Stimulated activated naive CD8-positive, alpha-beta T cell treated with anti-CD3 and anti-CD28 coated beads, Interleukin-15, amount 100 ng/mL, for 72 hours (primary cell): ENCODE data around the gene KIAA1549.

ENCODE experiments used
- ATAC-seq: fragments of 150-1000 bp; cut with Tn5 transposase; 2 replicates; pipeline ENCODE4 v1.10.0; 2021; ENCODE audit warnings: mild to moderate bottlenecking, moderate library complexity
- DNase-seq, 2 donors: peaks; one replicate each; pipeline ENCODE4 v3.0.0; 2021 to 2022
- H3K27ac Mint-ChIP-seq, 2 donors: one replicate each; pipeline ENCODE4 v1.8.0; 2022; ENCODE audit warnings: mild to moderate bottlenecking in 2 of 2, mixed read lengths in 2 of 2, moderate library complexity in 2 of 2
- H3K27me3 Mint-ChIP-seq: one replicate; pipeline ENCODE4 v1.8.0; 2022; ENCODE audit warnings: mixed read lengths
- H3K4me1 Mint-ChIP-seq: one replicate; pipeline ENCODE4 v1.8.0; 2022; ENCODE audit warnings: mild to moderate bottlenecking, mixed read lengths
- H3K4me3 Mint-ChIP-seq, 2 donors: one replicate each; pipeline ENCODE4 v1.8.0; 2022; ENCODE audit warnings: mild to moderate bottlenecking in 2 of 2, mixed read lengths in 2 of 2, moderate library complexity in 1 of 2
- H3K9me3 Mint-ChIP-seq, 2 donors: one replicate each; pipeline ENCODE4 v1.8.0; 2022; ENCODE audit warnings: mixed read lengths in 2 of 2

KIAA1549 gene

DNA sequence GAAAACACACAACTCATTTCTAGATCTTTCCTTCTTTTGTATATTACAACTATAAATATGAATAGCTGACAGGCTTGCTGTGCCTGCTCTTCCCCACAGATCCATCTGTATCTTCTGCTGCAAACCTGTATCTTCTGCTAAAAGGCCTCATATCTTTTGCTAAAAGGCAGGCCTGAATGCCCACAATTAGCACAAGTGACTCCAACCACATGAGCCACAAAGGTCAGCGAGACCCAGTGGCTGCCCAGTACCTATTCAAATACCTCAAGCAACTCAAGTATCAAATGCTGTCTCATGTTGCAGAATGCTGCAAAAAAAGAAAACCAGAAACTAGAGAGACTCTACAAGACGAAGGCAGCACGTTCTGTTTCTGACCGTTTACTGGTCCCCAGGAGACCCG, 128.7 kb downstream of the KIAA1549 start:
- DNase-seq: no peak
- ATAC-seq: no peak
- H3K27ac Mint-ChIP-seq: no peak overlapping the region
- H3K4me1 Mint-ChIP-seq: peaks cover 8% of the 10 kb centered on the region
- H3K4me3 Mint-ChIP-seq: no peak overlapping the region
- H3K27me3 Mint-ChIP-seq: no peaks in the 10 kb centered on the region
- H3K9me3 Mint-ChIP-seq: peaks cover 0 to 9% of the 10 kb centered on the region in 2 donors

DNA sequence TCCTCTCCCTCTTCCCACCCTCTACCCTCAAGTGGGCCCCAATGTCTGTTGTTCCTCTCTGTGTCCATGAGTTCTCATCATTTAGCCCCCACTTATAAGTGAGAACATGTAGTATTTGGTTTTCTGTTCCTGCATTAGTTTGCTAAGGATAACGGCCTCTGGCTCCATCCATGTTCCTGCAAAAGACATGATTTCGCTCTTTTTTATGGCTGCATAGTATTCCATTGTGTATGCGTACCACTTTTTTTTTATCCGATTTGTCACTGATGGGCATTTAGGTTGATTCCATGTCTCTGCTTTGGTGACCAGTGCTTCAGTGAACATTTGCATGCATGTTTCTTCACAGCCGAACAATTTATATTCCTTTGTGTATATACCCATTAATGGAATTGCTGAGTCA, 131.5 kb downstream of the KIAA1549 start:
- DNase-seq (no peak), ATAC-seq (no peak)
- H3K4me3 Mint-ChIP-seq: no peak overlapping the region
- H3K27ac Mint-ChIP-seq: no peak overlapping the region
- peaks cover 8% of the 10 kb centered on the region for H3K4me1 Mint-ChIP-seq
- H3K27me3 Mint-ChIP-seq: no peaks in the 10 kb centered on the region
- H3K9me3 Mint-ChIP-seq: no peaks in the 10 kb centered on the region

DNA sequence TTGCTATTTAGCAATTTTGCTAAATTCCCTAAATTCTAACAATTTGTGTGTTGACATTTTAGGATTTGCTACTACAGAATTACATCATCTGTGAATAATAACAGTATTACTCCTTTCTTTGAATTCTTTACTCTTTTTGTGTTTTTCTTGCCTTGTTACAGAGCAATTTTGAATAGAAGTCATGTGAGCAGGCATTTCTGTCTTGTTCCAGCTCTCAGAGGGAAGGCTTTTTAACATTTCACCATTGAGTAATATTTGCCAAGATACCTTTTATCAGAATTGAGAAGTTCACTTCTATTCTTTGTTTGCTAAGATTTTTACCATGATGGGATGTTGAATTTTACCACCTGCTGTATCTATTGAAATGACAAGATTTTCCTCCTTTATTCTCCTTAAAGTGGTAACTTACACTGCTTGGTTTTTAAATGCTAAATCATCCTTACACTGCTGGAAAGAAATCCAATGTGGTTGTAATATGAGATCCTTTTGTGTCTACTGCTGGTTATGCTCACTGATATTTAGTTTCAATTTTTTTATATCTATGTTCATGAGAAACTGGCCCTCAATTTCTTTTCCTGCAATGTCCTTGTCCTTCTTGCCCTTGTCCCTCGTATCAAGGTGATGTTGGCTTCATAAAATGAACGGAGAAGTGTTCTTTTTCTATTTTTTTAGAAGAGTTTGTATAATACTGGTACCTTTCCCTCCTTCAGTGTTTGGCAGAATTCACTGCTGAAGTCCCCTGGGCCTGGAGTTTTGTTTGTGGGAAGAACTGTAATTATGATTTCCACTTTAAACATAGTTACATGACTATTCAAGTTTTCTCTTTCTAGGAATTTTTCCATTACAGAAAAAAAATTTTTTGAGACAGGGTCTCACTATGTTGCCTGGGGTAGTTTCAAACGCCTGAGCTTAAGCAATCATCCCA, 132.9 kb downstream of the KIAA1549 start:
- no peak for ATAC-seq
- no peak overlapping the region for H3K4me3 Mint-ChIP-seq
- H3K27me3 Mint-ChIP-seq: no peaks in the 10 kb centered on the region
- H3K4me1 Mint-ChIP-seq: peaks cover 3% of the 10 kb centered on the region
- DNase-seq: no peak
- H3K27ac Mint-ChIP-seq: no peak overlapping the region
- no peaks in the 10 kb centered on the region for H3K9me3 Mint-ChIP-seq

DNA sequence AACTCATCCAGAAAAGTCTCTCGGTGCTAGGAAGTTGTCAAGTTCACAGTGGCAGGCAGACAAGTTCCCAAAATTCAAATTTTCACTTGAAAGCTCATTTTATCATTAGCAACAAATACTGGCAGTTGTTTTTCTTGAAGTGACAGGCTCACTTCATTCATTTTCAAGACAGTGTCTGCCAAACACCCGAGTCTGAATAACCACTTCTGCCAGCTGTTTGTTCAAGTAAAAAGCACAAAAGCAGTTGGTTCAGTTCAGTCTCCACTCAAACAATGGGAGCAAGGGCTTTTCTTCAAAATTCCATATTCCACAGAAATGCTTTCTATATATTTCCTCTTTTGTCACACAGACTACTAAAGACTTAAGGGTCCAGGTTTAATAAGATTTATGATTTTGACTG, 135.5 kb downstream of the KIAA1549 start:
- H3K27ac Mint-ChIP-seq: no peak overlapping the region
- no peak for DNase-seq
- no peaks in the 10 kb centered on the region for H3K9me3 Mint-ChIP-seq
- H3K27me3 Mint-ChIP-seq: no peaks in the 10 kb centered on the region
- no peaks in the 10 kb centered on the region for H3K4me1 Mint-ChIP-seq
- H3K4me3 Mint-ChIP-seq: no peak overlapping the region
- ATAC-seq: no peak

DNA sequence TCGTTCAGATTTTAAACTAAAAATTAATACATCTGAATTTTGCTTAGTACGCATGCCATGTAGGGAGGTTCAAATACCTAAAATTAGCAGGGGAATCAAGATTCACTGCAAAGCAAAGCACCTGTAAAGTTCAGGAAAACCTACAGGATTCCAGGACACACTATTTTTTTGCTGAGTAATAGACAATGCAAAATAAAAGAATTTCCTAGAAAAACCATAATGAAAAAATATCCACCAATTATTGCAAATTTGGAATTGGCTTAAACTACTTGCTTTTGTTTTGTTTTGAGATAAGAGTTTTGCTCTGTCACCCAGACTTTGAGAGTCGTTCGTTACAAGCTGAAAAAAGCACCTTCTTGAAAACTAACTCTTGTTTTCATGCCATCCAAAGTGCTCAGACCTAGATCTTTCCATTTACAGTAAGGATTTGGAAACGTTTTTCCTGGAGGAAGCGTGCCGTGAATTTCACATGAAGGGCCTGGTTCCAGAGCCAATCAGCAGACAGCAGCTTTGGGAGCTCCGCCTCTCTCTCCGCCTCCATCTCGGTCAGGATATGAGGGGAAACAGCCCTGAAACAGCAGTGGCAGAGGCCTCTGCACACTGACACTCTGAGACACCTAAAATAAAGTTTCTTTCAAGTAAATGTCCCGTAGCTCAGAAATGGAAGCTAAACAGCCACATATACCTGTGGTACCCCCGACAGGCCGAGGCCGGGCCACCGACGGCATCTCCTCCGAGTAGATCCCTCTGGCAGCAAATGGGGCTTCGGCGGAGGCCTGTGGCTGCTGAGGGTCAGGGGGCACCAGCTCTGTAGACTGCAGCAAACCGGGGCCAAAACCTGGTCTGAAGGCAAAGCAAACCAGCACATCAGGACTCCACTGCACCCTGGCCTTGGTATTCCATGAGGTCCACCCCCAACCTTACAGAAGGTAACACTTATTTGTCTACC, 137.3 kb downstream of the KIAA1549 start:
- DNase-seq (no peak), ATAC-seq (no peak)
- Mint-ChIP-seq H3K4me3 (no peak overlapping the region), H3K27me3 (no peaks in the 10 kb centered on the region), H3K9me3 (no peaks in the 10 kb centered on the region), H3K4me1 (no peaks in the 10 kb centered on the region), H3K27ac (no peak overlapping the region)

DNA sequence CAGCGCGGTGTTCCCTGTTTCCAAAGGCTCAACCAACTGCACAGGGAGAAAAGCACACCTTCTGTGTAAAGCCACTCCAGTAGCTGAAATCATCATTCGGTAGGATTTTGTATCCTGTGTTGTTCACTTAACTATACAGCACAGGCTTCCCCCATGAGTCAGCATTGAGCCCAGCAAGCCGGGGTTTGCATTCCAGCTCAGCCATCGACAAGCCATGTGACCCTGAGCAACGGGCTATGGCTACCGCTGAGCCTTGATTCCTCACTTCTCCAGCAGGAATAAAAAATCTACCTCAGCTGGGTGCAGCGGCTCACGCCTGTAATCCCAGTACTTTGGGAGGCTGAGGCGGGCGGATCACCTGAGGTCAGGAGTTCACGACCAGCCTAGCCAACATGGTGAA, 139.1 kb downstream of the KIAA1549 start:
- H3K9me3 Mint-ChIP-seq: no peaks in the 10 kb centered on the region
- DNase-seq: no peak
- H3K4me3 Mint-ChIP-seq: no peak overlapping the region
- ATAC-seq: no peak
- H3K27me3 Mint-ChIP-seq: no peaks in the 10 kb centered on the region
- H3K27ac Mint-ChIP-seq: no peak overlapping the region
- H3K4me1 Mint-ChIP-seq: no peaks in the 10 kb centered on the region

DNA sequence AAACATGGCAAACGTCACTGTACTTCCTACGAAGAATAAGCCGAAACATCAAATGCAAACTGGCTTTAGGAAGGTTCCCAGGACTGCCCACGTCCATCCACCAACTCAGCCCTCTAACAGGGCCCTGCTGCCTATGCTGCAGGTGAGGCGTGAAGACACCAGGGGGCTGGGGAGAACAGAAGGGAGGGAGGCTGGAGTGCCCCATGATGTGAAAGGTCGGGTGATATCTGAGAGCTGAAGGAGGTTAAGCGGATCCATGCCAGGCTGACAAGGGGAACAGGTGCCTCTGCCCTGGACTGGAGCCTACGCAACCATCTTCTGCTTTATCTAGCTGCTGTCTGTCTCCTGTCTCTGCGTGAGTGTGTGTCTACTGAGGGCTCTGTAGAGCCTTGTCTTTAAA, 143.0 kb downstream of the KIAA1549 start:
- Mint-ChIP-seq H3K4me1 (no peaks in the 10 kb centered on the region), H3K4me3 (no peak overlapping the region), H3K27me3 (no peaks in the 10 kb centered on the region), H3K9me3 (no peaks in the 10 kb centered on the region), H3K27ac (no peak overlapping the region)
- no peak for DNase-seq
- ATAC-seq: no peak

DNA sequence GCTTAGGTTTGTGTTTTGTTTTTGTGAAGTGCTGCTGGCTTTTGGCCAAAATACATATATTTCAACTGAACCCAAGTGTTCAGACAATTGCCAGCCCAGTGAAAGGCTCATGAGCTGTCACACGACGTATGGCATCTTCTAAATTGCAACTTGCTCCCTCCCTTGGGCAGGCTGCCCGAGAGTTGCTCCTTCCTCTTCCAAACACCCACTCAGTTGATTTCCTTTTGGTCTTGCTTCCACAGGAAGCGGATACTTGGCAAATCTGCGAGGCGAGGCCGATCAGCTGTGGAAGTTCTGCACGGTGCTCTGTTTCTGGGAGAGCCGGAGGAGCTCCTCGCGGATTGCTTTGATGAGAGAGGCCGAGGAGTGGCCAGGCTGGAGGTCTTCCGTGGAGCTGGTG, 143.6 kb downstream of the KIAA1549 start:
- Mint-ChIP-seq H3K27ac (no peak overlapping the region), H3K27me3 (no peaks in the 10 kb centered on the region), H3K4me1 (no peaks in the 10 kb centered on the region), H3K9me3 (no peaks in the 10 kb centered on the region), H3K4me3 (no peak overlapping the region)
- no peak for DNase-seq
- ATAC-seq: no peak

DNA sequence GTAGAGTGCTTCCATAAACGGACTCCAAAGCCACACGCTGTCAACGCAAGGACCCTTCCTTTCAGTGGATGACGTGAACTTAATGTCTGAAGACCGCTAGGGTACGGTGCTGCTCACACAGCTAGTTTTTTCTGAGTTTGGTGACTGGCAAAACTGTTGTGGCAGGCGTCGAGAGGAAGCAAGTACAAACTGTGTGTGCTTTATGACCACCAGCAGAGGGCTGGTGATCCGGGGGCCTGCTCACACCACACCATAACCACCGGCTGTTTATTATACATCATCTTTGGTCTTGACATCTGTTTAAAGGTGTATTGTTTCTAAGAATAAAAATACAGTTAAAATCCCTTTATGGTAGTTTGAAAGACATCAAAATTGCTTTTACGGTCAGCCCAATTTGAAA, 146.1 kb downstream of the KIAA1549 start:
- no peaks in the 10 kb centered on the region for H3K9me3 Mint-ChIP-seq
- no peaks in the 10 kb centered on the region for H3K27me3 Mint-ChIP-seq
- H3K4me3 Mint-ChIP-seq: no peak overlapping the region
- no peaks in the 10 kb centered on the region for H3K4me1 Mint-ChIP-seq
- no peak overlapping the region for H3K27ac Mint-ChIP-seq
- ATAC-seq: no peak
- DNase-seq: no peak

DNA sequence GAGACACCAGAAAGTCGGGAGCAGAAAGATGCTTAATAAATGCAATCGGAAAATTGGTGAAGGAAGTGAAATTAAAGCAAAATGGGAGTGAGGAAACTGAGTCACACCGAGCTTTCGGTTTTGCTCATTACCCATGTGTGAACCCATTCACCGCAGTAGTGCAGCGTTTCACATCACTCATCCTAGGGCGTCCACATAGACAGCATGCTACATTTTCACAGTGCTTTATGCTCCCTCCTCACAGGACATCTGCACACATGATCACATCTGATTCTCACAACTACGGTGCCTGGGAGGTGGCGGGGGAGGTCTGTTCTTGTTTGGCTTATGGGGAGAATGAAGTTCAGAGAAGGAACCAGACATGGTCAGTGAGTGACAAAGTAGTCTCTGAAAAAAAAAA, 146.6 kb downstream of the KIAA1549 start:
- ATAC-seq: no peak
- Mint-ChIP-seq H3K9me3 (no peaks in the 10 kb centered on the region), H3K27ac (peak overlapping the region in 1 of 2 donors; percentile 66), H3K27me3 (no peaks in the 10 kb centered on the region), H3K4me3 (no peak overlapping the region), H3K4me1 (no peaks in the 10 kb centered on the region)
- no peak for DNase-seq

DNA sequence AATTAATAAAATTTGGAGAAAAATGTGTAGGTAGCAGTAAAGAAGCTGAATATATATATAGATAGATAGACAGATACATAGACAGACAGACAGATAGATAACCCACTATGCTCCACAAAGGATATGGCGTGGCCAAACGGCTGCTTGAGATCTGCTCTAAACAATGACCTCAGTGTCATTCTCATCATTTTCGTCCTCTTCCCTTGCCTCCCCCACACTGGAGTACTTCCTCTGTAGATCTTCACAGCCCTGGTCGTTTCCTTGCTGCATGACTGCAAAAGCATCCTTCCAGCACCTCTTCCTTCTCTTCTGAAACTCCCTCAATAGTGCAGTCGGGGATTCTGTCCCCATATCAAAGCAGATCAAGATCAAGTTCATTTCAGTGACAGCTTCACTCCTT, 147.6 kb downstream of the KIAA1549 start:
- Mint-ChIP-seq H3K9me3 (no peaks in the 10 kb centered on the region), H3K27me3 (no peaks in the 10 kb centered on the region), H3K27ac (no peak overlapping the region), H3K4me3 (no peak overlapping the region), H3K4me1 (no peaks in the 10 kb centered on the region)
- ATAC-seq: no peak
- DNase-seq: no peak

DNA sequence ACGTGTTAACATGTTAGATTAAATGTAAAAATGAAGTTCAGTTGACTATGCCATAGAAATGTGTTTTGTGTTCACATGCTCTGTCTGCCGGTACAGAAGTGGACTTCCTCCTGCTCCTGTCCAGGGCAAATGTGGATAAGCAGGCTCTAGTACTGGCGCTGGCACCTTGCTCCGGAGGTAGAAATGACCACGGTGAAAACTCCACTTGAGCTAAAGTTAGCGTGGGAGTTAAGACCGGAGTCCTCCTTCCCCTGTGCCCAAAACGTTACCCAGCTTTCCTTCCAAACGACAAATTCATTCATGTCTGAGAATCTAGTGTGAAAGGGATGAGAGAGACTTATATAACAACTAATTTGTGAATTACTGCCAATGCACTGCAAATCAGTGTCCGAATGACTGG, 148.2 kb downstream of the KIAA1549 start:
- no peak for DNase-seq
- H3K27me3 Mint-ChIP-seq: no peaks in the 10 kb centered on the region
- no peak for ATAC-seq
- H3K4me3 Mint-ChIP-seq: no peak overlapping the region
- H3K27ac Mint-ChIP-seq: no peak overlapping the region
- no peaks in the 10 kb centered on the region for H3K4me1 Mint-ChIP-seq
- H3K9me3 Mint-ChIP-seq: no peaks in the 10 kb centered on the region

DNA sequence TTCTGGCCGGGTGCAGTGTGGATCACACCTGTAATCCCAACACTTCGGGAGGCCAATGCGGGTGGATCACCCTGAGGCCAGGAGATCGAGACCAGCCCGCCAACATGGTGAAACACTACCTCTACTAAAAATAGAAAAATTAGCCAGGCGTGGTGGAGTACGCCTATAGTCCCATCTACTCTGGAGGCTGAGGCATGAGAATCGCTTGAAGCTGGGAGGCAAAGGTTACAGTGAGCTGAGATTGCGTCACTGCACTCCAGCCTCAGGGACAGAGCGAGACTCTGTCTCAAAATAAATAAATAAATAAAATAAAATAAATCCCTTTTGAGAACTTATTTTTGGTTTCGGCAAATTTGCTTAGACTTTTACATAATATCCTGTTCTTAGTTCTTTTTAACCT, 151.9 kb downstream of the KIAA1549 start:
- no peaks in the 10 kb centered on the region for H3K27me3 Mint-ChIP-seq
- peaks cover 10% of the 10 kb centered on the region for H3K4me1 Mint-ChIP-seq
- no peak for ATAC-seq
- H3K27ac Mint-ChIP-seq: no peak overlapping the region
- H3K9me3 Mint-ChIP-seq: no peaks in the 10 kb centered on the region
- no peak overlapping the region for H3K4me3 Mint-ChIP-seq
- no peak for DNase-seq

DNA sequence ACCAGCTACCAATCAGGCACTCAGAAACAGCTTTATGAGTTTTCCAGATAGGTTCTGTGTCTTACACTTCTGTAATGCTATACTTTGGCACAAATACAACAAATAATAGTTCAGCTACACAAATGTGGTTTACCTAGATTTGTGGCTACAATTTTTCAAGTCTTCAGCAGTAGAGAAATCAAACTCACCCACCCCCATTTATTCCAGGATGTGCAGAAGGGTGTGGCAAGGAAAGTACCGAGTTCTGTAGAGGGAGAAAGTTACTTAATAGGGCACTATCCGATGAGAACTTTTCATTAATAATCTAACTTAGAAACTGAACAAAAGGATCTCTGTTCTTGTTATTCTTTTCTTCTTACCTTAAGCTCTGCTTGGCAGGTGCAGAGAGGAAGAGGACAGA, 152.9 kb downstream of the KIAA1549 start:
- no peak for DNase-seq
- Mint-ChIP-seq H3K9me3 (no peaks in the 10 kb centered on the region), H3K27me3 (no peaks in the 10 kb centered on the region), H3K4me3 (no peak overlapping the region), H3K4me1 (peaks cover 10% of the 10 kb centered on the region), H3K27ac (no peak overlapping the region)
- ATAC-seq: no peak

DNA sequence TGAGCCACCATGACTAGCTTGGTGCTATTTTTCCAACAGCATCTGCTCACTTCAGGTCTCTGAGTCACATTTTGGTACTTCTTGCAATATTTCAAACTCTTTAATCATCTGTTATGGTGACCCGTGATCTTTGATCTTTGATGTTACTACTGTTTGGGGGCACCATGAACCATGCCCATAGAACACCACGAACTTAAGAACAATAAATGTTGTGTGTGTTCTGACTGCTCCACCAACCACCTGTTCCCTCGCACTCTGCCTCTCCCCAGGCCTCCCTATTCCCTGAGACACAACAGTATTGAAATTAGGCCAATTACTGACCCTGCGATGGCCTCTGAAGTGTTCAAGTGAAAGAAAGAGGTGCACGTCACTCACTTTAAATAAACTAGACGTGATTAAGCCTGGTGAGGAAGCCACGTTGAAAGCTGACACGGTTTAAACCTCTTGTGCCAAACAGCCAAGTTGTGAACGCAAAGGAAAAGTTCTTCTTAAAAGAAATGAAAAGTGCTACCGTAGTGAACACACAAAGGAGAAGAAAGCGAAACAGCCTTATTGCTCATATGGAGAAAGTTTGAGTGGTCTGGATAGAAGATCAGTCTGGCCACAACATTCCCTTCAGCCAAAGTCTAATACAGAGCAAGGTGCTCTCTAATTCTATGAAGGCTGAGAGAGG, 156.0 kb downstream of the KIAA1549 start:
- peak overlapping the region in 1 of 2 donors; percentile 87 for H3K27ac Mint-ChIP-seq
- H3K4me3 Mint-ChIP-seq: no peak overlapping the region
- H3K27me3 Mint-ChIP-seq: no peaks in the 10 kb centered on the region
- no peaks in the 10 kb centered on the region for H3K9me3 Mint-ChIP-seq
- DNase-seq (no peak), ATAC-seq (no peak)
- peaks cover 10% of the 10 kb centered on the region for H3K4me1 Mint-ChIP-seq
